K562 (cell line): ENCODE results near the gene CNTN4. TPM values are rescaled to one million over a fixed set of nuclear protein-coding genes. Genes with fewer than 3 reads are reported as not detected.

Experiments
- ATAC-seq: fragments of 200-7000 bp; cut with Tn5 transposase; 3 replicates; pipeline ENCODE4 v1.9.1; 2020; ENCODE audit warnings: moderate library complexity
- BruUV-seq: library from RNA; stranded (reverse); fragments of 400-500 nt; replicated peaks from 2 replicates; lab custom pipeline; 2021; lab: Mats Ljungman, UMichigan
- CTCF ChIA-PET: fragments of 300-600 bp; formaldehyde crosslinking; extraction: SDS; loops from one replicate; lab custom pipeline; 2021; ENCODE audit warnings: low intra/inter-chr PET ratio; lab: Yijun Ruan, JAX
- POLR2A ChIA-PET: fragments of 300-600, 350-650 bp; sonication (Branson Sonifier 250); formaldehyde crosslinking; extraction: SDS; loops from one replicate; lab custom pipeline; 2021; ENCODE audit warnings: antibody characterized with exemption, inconsistent platforms; lab: Yijun Ruan, JAX
- DNase-seq, 4 experiments: peaks; one replicate each; pipeline versions ENCODE4 v3.0.0 to v3.0.0-alpha.2; 2011 to 2018; ENCODE audit warnings: low spot score in 3 of 4, mixed read lengths in 3 of 4; ENCODE audit errors: extremely low read depth in 1 of 4
- FAIRE-seq: peaks from 2 replicates; lab custom pipeline; 2011; peaks lifted over from hg19 to GRCh38; lab: Jason Lieb, UNC
- H2AFZ ChIP-seq: 2 replicates; pipeline ENCODE4 v1.6.0; 2011; ENCODE audit warnings: low read depth, low read length, control low read depth, inconsistent platforms
- H3K27ac ChIP-seq: fragments of 200-600 bp; 3 replicates; pipeline ENCODE4 v1.8.0; 2011; ENCODE audit warnings: low read depth, mild to moderate bottlenecking, control low read depth, inconsistent platforms, low read length, moderate library complexity, mixed read lengths; ENCODE audit errors: extremely low read depth
- H3K27me3 ChIP-seq, 2 experiments: fragments of 300-600 bp in 1 of 2; 2 replicates in 1 of 2; 3 replicates in 1 of 2; pipeline versions ENCODE4 v1.6.0 to v1.8.0; 2011; ENCODE audit warnings: inconsistent platforms in 2 of 2, low read length in 2 of 2, mild to moderate bottlenecking in 1 of 2, mixed read lengths in 1 of 2, moderate library complexity in 1 of 2; ENCODE audit not compliant: control insufficient read depth in 2 of 2, insufficient read depth in 2 of 2
- H3K36me3 ChIP-seq: fragments of 300-600 bp; 3 replicates; pipeline ENCODE4 v1.8.0; 2011; ENCODE audit warnings: mild to moderate bottlenecking, low read length, inconsistent platforms; ENCODE audit not compliant: control insufficient read depth, insufficient read depth
- H3K4me1 ChIP-seq, 2 experiments: fragments of 200-600 bp in 1 of 2; replicated peaks in 1 of 2; 2 replicates in 1 of 2; 3 replicates in 1 of 2; pipeline versions ENCODE4 v1.5.1 to v1.8.0; 2011; ENCODE audit warnings: inconsistent platforms in 2 of 2, low read length in 2 of 2, mild to moderate bottlenecking in 1 of 2, mixed read lengths in 1 of 2, moderate library complexity in 1 of 2; ENCODE audit not compliant: control insufficient read depth in 2 of 2, insufficient read depth in 2 of 2
- H3K4me2 ChIP-seq: 2 replicates; pipeline ENCODE4 v1.6.1; 2011; ENCODE audit warnings: low read length, control low read depth, inconsistent platforms, mixed read lengths; ENCODE audit not compliant: insufficient read depth
- H3K4me3 ChIP-seq: fragments of 200-600 bp; sonication (generic), shearing (Covaris generic); 2 replicates; pipeline ENCODE4 v1.5.1; 2016; ENCODE audit warnings: control low read depth, inconsistent platforms
- H3K79me2 ChIP-seq: fragments of 200-600 bp; 3 replicates; pipeline ENCODE4 v1.8.0; 2011; ENCODE audit warnings: low read length, inconsistent platforms; ENCODE audit not compliant: control insufficient read depth, insufficient read depth
- H3K9ac ChIP-seq, 2 experiments: 2 replicates each; pipeline versions ENCODE4 v1.6.0 to v1.6.1; 2011; ENCODE audit warnings: low read depth in 2 of 2, low read length in 2 of 2, control low read depth in 1 of 2, inconsistent platforms in 1 of 2, mild to moderate bottlenecking in 1 of 2, mixed read lengths in 1 of 2; ENCODE audit not compliant: insufficient read depth in 1 of 2
- H3K9me1 ChIP-seq: one replicate; pipeline ENCODE4 v1.6.0; 2011; ENCODE audit warnings: inconsistent platforms, mild to moderate bottlenecking, low read length, moderate library complexity; ENCODE audit not compliant: control insufficient read depth, insufficient read depth
- H3K9me3 ChIP-seq: replicated peaks from 2 replicates; pipeline ENCODE4 v1.5.1; 2011; ENCODE audit warnings: low read depth, low read length, inconsistent platforms; ENCODE audit not compliant: control insufficient read depth, insufficient read depth
- H4K20me1 ChIP-seq: replicated peaks from 2 replicates; pipeline ENCODE4 v1.6.1; 2011; ENCODE audit warnings: low read length, inconsistent platforms, mixed read lengths; ENCODE audit not compliant: control insufficient read depth, insufficient read depth
- CAMTA2 ChIP-seq: fragments of 250-450 bp; sonication (Bioruptor Pico); conservative IDR thresholded peaks from 2 replicates; pipeline ENCODE4 v1.5.1; 2022
- DLX4 ChIP-seq: fragments of 250-450 bp; sonication (Bioruptor Pico); IDR thresholded peaks from 2 replicates; pipeline ENCODE4 v1.6.1; 2021; ENCODE audit warnings: mild to moderate bottlenecking
- ETS2 ChIP-seq: IDR thresholded peaks from 2 replicates; pipeline ENCODE4 v1.6.1; 2016; ENCODE audit warnings: borderline replicate concordance, missing genetic modification characterization, mild to moderate bottlenecking, moderate library complexity, missing compliant biosample characterization; ENCODE audit not compliant: poor library complexity, severe bottlenecking
- MECOM ChIP-seq: fragments of 250-450 bp; sonication (Bioruptor Pico); IDR thresholded peaks from 2 replicates; pipeline ENCODE4 v1.8.0; 2022; ENCODE audit warnings: inconsistent platforms
- MXI1 ChIP-seq: IDR thresholded peaks from 2 replicates; pipeline ENCODE4 v1.6.1; 2011; ENCODE audit warnings: low read depth, mild to moderate bottlenecking, improper control_type of control experiment, low read length
- PYGO2 ChIP-seq: fragments of 450-650 bp; IDR thresholded peaks from 2 replicates; pipeline ENCODE4 v1.6.1; 2016; ENCODE audit warnings: mild to moderate bottlenecking, missing genetic modification characterization, moderate library complexity, missing compliant biosample characterization
- ZNF174 ChIP-seq: fragments of 250-450 bp; sonication (Bioruptor Pico); IDR thresholded peaks from 2 replicates; pipeline ENCODE4 v1.4.0; 2020; ENCODE audit warnings: mild to moderate bottlenecking
- ZNF212 ChIP-seq: fragments of 450-650 bp; formaldehyde crosslinking; IDR thresholded peaks from 2 replicates; pipeline ENCODE4 v1.4.0; 2020; ENCODE audit warnings: mild to moderate bottlenecking
- ZNF224 ChIP-seq: sonication (generic); formaldehyde crosslinking; IDR thresholded peaks from 2 replicates; pipeline ENCODE4 v1.8.0; 2022; ENCODE audit warnings: mild to moderate bottlenecking, missing genetic modification reagents
- ZNF561 ChIP-seq: fragments of 450-650 bp; formaldehyde crosslinking; conservative IDR thresholded peaks from 2 replicates; pipeline ENCODE4 v1.4.0; 2020; ENCODE audit warnings: mild to moderate bottlenecking, moderate library complexity
- ZNF584 ChIP-seq: fragments of 200-800 bp; sonication (Bioruptor generic); IDR thresholded peaks from 2 replicates; pipeline ENCODE4 v1.6.1; 2016; ENCODE audit warnings: low read depth, mild to moderate bottlenecking, missing genetic modification characterization, missing compliant biosample characterization
- ZNF740 ChIP-seq, 3 experiments: fragments of 200-800 bp in 1 of 3; sonication (Bioruptor generic) in 1 of 3; sonication (generic) in 1 of 3; formaldehyde crosslinking in 1 of 3; IDR thresholded peaks; 2 replicates each; pipeline versions ENCODE4 v1.6.1 to v1.8.0; 2016 to 2022; ENCODE audit warnings: mild to moderate bottlenecking in 2 of 3, missing compliant biosample characterization in 2 of 3, missing genetic modification characterization in 2 of 3, missing genetic modification reagents in 1 of 3
- WGBS: fragments of 100-300 bp; shearing (Covaris generic); methylation state at CpG from one replicate; pipeline ENCODE4 v1.1.6; 2016; ENCODE audit warnings: low coverage, mixed read lengths; ENCODE audit not compliant: insufficient coverage; ENCODE audit errors: missing lambda C conversion rate; 5-methylcytosine and 5-hydroxymethylcytosine counted together
- in situ Hi-C: fragments of 300-500 bp; cut with MboI; formaldehyde crosslinking; loops from 4 replicates; pipeline ENCODE4 v1.15.0; 2018; ENCODE audit warnings: inconsistent platforms, mixed read lengths
- intact Hi-C: fragments of 100-400 bp; cut with micrococcal nuclease; formaldehyde crosslinking; loops from 2 replicates; pipeline ENCODE4 v1.14.2; 2022
- polyA plus RNA-seq, 8 experiments: library from polyadenylated mRNA; depleted of rRNA in 4 of 8; stranded (reverse) in 5 of 8; unstranded in 3 of 8; fragments of >200 nt; fragmentation: Nextera tagmentation in 2 of 8; fragmentation: Illumina TruSeq in 1 of 8; extraction: Ambion mirVana in 2 of 8; extraction: Trizol in 1 of 8; gene quantifications; 2 replicates each; pipeline versions ENCODE4 v1.2.1 to v1.2.3, GENCODE V29; 2011 to 2014; ENCODE audit warnings: inconsistent platforms in 1 of 8, missing spikeins in 1 of 8
- total RNA-seq, 7 experiments: library from RNA; depleted of rRNA in 6 of 7; stranded (reverse); fragments of >200 nt in 6 of 7; fragmentation: Illumina TruSeq in 2 of 7; extraction: Trizol in 2 of 7; gene quantifications; 2 replicates each; pipeline versions ENCODE4 v1.2.1 to v1.2.3, GENCODE V29; 2011 to 2021; ENCODE audit warnings: low replicate concordance in 1 of 7
- TF ChIP-seq, protein P1 (sequence below): fragments of 250-450 bp; sonication (Bioruptor Pico); IDR thresholded peaks from 2 replicates; pipeline ENCODE4 v1.8.0; 2022; ENCODE audit warnings: inconsistent platforms
- TF ChIP-seq, protein P2 (sequence below): IDR thresholded peaks from 2 replicates; pipeline ENCODE4 v1.6.1; 2011; ENCODE audit not compliant: insufficient read length; ENCODE audit errors: extremely low read depth
- TF ChIP-seq, protein P3 (sequence below): sonication (generic); formaldehyde crosslinking; IDR thresholded peaks from 2 replicates; pipeline ENCODE4 v1.8.1; 2023; ENCODE audit warnings: mild to moderate bottlenecking, missing genetic modification reagents

CNTN4 gene
- total and polyA plus RNA-seq, 9 of the 15 experiments (the other 6 are each of a cell fraction or from before 2014, with no cell fraction given): not detected

DNA sequence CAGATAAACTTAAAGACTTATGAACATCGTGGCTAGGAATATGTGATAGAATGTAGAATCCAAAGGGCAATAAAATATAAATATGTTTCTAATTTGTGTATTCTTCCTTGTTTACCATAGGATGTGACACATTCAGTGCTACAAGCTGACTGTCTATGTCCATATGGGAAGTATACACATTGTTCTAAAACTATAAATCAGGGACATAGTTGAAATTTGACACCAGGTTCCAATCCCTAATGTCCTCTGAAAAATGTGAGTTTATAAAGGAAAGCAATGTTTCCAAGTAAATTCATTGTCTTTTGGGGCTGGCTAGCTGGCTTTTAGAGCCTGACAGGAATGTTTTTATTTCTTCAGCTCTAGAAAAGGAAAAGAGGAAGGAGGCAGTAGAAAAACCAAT lies 273.6 kb downstream of the CNTN4 start (continued):
- TF ChIP-seq, protein P1, sequence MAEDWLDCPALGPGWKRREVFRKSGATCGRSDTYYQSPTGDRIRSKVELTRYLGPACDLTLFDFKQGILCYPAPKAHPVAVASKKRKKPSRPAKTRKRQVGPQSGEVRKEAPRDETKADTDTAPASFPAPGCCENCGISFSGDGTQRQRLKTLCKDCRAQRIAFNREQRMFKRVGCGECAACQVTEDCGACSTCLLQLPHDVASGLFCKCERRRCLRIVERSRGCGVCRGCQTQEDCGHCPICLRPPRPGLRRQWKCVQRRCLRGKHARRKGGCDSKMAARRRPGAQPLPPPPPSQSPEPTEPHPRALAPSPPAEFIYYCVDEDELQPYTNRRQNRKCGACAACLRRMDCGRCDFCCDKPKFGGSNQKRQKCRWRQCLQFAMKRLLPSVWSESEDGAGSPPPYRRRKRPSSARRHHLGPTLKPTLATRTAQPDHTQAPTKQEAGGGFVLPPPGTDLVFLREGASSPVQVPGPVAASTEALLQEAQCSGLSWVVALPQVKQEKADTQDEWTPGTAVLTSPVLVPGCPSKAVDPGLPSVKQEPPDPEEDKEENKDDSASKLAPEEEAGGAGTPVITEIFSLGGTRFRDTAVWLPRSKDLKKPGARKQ (CRISPR knock-in tag): no peak
- TF ChIP-seq MECOM: no peak
- TF ChIP-seq ZNF584 (CRISPR knock-in tag): no peak
- no peak for TF ChIP-seq ZNF224
- TF ChIP-seq, protein P2, sequence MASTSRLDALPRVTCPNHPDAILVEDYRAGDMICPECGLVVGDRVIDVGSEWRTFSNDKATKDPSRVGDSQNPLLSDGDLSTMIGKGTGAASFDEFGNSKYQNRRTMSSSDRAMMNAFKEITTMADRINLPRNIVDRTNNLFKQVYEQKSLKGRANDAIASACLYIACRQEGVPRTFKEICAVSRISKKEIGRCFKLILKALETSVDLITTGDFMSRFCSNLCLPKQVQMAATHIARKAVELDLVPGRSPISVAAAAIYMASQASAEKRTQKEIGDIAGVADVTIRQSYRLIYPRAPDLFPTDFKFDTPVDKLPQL: no peak
- TF ChIP-seq ETS2: no peak
- TF ChIP-seq ZNF174: no peak

DNA sequence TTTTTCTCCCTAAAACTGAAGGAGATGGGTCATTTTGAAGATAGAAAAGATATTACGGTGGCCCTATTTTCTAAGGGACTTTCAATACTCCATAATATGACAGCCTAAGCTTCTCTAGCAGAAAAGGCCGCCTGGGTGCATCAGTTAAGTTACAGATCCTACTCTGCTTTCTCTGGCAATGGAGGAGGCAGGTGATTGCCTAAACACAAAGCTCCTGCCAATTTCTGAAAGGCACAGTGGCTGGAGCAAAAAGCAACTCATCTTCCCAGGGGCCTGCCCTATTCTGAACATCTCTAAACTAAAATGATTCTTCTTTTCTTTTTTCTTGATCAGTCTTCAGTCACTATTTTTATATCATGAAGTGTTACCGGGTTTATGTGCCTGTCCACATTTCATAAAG lies 276.7 kb downstream of the CNTN4 start:
- H3K4me3 ChIP-seq: no peak overlapping the region
- FAIRE-seq (no peak), ATAC-seq (no peak), DNase-seq (no peak)
- in situ Hi-C loops (no loop called here), intact Hi-C loops (no loop called here)
- no peak overlapping the region for H3K27ac ChIP-seq
- BruUV-seq: no TSS peak
- no peak overlapping the region for H3K4me2 ChIP-seq
- no peak overlapping the region for H3K9ac ChIP-seq
- 4% methylated on average over 3 of the region's 3 CpGs for WGBS
- H3K9me3 ChIP-seq: no peaks in the 10 kb centered on the region; the same call in 1 of the 2 replicates
- no peaks in the 10 kb centered on the region for H3K36me3 ChIP-seq
- H3K79me2 ChIP-seq: no peaks in the 10 kb centered on the region
- H2AFZ ChIP-seq: no peak overlapping the region
- ChIA-PET CTCF (interaction anchor here (0.6 kb wide), 1 partner anchor 549 kb away, joined by 3 read pairs; no protein-coding TSS in a partner anchor), POLR2A (no interaction called here)
- H3K9me1 ChIP-seq: no peaks in the 10 kb centered on the region
- no peaks in the 10 kb centered on the region for H4K20me1 ChIP-seq
- no peaks in the 10 kb centered on the region for H3K27me3 ChIP-seq
- H3K4me1 ChIP-seq: no peaks in the 10 kb centered on the region
- TF ChIP-seq DLX4 (no peak), MXI1 (no peak), CAMTA2 (CRISPR knock-in tag) (no peak), PYGO2 (tag) (no peak), ZNF561 (CRISPR knock-in tag) (no peak), ZNF212 (no peak), ZNF740 (CRISPR knock-in tag; IDR thresholded peaks at IDR 0.05) (no peak), ZNF740 (tag; IDR thresholded peaks at IDR 0.05) (no peak)
- TF ChIP-seq, protein P3, sequence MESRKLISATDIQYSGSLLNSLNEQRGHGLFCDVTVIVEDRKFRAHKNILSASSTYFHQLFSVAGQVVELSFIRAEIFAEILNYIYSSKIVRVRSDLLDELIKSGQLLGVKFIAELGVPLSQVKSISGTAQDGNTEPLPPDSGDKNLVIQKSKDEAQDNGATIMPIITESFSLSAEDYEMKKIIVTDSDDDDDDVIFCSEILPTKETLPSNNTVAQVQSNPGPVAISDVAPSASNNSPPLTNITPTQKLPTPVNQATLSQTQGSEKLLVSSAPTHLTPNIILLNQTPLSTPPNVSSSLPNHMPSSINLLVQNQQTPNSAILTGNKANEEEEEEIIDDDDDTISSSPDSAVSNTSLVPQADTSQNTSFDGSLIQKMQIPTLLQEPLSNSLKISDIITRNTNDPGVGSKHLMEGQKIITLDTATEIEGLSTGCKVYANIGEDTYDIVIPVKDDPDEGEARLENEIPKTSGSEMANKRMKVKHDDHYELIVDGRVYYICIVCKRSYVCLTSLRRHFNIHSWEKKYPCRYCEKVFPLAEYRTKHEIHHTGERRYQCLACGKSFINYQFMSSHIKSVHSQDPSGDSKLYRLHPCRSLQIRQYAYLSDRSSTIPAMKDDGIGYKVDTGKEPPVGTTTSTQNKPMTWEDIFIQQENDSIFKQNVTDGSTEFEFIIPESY (CRISPR knock-in tag): no peak
